VCaP (cell line): ENCODE results near the gene TBC1D22A.

Experiments
- H3K27ac ChIP-seq: fragments of 450-650 bp; 2 replicates; pipeline ENCODE4 v1.5.1; 2017
- TF ChIP-seq, protein P1 (sequence below): fragments of 450-650 bp; conservative IDR thresholded peaks from 2 replicates; pipeline ENCODE4 v1.5.1; 2017; ENCODE audit warnings: mild to moderate bottlenecking, moderate library complexity

The TBC1D22A gene

GRCh38 chr22:46764140-46764680, 1.8 kb downstream of the TBC1D22A start:
- TF ChIP-seq, protein P1, sequence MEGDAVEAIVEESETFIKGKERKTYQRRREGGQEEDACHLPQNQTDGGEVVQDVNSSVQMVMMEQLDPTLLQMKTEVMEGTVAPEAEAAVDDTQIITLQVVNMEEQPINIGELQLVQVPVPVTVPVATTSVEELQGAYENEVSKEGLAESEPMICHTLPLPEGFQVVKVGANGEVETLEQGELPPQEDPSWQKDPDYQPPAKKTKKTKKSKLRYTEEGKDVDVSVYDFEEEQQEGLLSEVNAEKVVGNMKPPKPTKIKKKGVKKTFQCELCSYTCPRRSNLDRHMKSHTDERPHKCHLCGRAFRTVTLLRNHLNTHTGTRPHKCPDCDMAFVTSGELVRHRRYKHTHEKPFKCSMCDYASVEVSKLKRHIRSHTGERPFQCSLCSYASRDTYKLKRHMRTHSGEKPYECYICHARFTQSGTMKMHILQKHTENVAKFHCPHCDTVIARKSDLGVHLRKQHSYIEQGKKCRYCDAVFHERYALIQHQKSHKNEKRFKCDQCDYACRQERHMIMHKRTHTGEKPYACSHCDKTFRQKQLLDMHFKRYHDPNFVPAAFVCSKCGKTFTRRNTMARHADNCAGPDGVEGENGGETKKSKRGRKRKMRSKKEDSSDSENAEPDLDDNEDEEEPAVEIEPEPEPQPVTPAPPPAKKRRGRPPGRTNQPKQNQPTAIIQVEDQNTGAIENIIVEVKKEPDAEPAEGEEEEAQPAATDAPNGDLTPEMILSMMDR, result no peak
- H3K27ac ChIP-seq, result no peak overlapping the region

GRCh38 chr22:46764779-46765485, 2.5 kb downstream of the TBC1D22A start:
- TF ChIP-seq, protein P1, result no peak
- H3K27ac ChIP-seq, result no peak overlapping the region

DNA sequence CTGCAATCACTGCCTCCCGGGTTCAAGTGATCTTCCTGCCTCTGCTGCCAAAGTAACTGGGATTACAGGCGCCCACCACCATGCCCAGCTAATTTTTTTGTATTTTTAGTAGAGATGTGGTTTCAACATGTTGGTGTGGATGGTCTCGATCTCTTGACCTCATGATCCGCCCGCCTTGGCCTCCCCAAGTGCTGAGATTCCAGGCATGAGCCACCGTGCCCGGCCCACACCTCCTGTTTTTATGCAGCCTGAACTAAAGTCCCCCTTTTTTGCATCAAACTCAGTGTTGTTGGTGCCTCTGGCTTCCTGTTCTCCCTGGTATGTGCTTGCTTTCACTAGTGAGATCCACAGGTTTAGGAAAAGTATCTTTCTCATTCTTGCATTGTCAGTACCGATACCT, 4.2 kb downstream of the TBC1D22A start:
- TF ChIP-seq, protein P1, result no peak
- no peak overlapping the region for H3K27ac ChIP-seq

DNA sequence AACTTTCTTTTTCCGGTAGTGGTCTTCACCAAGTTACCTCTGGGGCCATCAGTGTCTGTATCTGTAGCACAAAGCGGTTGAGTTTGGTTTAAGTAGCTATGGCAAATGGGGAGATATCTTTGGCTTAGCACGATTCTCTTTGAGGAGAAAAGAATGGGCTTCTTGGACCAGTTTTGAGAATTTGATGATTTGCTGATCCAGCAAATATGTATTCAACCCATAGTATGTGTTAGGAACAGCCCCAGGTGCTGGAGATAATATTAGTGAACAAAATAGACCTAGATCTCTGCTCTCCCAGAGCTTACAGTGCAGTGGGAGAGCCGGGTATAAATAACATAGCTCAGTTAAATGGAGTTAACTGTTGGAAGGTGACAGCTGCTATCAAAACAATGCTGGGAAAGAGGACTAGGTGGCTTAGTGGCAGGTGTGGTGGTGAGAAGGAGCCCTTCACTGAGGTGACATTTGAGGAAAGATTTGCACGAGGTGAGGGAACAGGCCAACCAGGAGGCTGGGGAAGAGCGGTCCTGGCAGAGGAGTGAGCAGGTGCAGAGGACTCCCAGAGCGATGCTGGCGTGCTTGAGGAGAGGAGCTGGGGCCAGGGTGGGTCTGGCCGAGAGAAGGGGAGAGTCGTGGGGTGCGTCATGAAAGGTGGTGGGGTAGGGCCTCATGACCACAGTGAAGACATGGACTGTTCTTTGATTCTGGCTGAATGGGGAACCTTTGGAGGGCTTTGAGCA, 5.0 kb downstream of the TBC1D22A start:
- no peak overlapping the region for H3K27ac ChIP-seq

GRCh38 chr22:46769191-46769675, 6.8 kb downstream of the TBC1D22A start:
- H3K27ac ChIP-seq, result no peak overlapping the region

More for the DNA sequence above, 5.0 kb downstream of the TBC1D22A start:
- TF ChIP-seq, protein P1, result no peak

DNA sequence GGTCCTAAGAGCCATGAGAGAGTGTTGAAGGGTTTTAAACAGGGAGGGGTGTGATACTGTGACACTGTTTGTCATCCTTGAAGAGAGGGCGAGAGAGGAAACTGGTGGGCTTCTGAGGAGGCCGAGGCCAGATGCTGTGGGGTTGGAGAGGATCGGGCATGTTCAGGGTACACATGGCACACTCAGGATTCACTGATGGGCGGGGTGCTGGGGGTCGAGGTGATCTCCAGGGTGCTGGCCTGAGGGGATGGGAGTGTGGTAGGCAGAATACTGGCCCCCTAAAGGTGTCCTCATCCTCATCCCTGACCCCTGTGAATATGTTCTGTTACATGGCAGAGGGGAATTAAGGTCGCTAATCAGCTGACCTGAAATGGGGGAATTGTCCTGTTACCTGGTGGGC, 7.3 kb downstream of the TBC1D22A start:
- H3K27ac ChIP-seq, result no peak overlapping the region
- TF ChIP-seq, protein P1, result no peak

More at GRCh38 chr22:46769191-46769675, 6.8 kb downstream of the TBC1D22A start:
- TF ChIP-seq, protein P1, result no peak

DNA sequence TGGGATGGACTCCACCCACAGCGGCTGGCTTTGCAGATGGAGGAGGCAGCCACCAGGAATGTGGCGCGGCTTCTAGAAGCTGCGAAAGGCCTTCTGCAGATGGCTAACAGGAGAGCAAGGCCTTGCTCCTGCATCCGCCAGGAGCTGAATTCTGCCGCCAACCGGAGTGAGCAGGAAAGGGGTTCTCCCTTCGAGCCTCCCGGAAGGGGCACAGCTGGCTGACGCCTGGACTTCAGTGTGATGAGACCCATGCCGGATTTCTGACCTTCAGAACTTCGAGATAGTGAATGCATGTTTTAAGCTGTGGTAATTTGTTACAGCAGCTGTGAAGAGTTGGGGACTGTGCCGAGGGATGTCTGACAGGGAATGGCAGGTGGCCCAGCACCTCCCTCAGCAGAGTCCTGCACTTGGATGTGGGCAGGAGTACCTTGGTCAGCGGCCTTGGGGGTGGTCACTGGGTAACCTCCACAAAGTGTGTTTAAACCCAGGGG, 7.7 kb downstream of the TBC1D22A start:
- TF ChIP-seq, protein P1, result no peak
- no peak overlapping the region for H3K27ac ChIP-seq
